Peyer's patch (tissue), 4 donors: ENCODE measurements around the gene C5orf22.

Experiments
- CTCF ChIP-seq, 6 experiments: fragments of 450-650 bp in 4 of 6; fragments of 200-600 bp in 2 of 6; sonication (generic) in 1 of 6; IDR thresholded peaks; one replicate each; pipeline ENCODE4 v1.5.1; 2017 to 2019; ENCODE audit warnings: antibody characterized with exemption in 6 of 6, mild to moderate bottlenecking in 3 of 6, moderate library complexity in 1 of 6
- POLR2A ChIP-seq, 2 donors: fragments of 450-650 bp; IDR thresholded peaks; one replicate each; pipeline ENCODE4 v1.5.1; 2017; ENCODE audit warnings: antibody characterized with exemption in 2 of 2, mild to moderate bottlenecking in 2 of 2, moderate library complexity in 2 of 2

- TF ChIP-seq CTCF (IDR thresholded peaks at IDR 0.05), result no peak
- no peak for TF ChIP-seq POLR2A (IDR thresholded peaks at IDR 0.05)
These were observed 31.8 kb upstream of the C5orf22 start for GRCh38 chr5:31500256-31500655.
